ENCODE data around the gene PPFIA3. TPM values are rescaled to one million over a fixed set of nuclear protein-coding genes. Genes with fewer than 3 reads are reported as not detected.

Gene PPFIA3
- total and polyA plus RNA-seq, 4 donors: 1.5 to 4.6 (median 2.4) TPM

DNA sequence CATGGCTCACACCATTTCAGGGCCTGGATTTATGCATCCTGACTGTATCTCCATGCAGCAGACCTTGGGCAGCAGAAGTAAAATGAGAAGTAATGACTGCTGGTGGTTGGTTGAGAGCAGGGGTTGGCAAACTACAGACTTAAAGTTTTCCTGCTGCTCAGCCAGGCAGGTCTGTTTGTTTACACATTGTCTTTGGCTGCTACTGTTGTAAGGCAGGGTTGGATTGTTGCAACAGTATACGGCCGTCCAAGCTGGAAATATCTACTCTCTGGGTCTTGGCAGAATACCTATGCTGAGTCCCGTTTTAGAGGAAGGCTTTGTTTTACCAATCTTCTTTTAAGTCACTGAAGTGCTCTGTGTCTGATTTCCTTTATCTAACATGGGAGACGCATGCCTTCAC, 20.5 kb upstream of the PPFIA3 start (continued):
- TF ChIP-seq, protein P1, sequence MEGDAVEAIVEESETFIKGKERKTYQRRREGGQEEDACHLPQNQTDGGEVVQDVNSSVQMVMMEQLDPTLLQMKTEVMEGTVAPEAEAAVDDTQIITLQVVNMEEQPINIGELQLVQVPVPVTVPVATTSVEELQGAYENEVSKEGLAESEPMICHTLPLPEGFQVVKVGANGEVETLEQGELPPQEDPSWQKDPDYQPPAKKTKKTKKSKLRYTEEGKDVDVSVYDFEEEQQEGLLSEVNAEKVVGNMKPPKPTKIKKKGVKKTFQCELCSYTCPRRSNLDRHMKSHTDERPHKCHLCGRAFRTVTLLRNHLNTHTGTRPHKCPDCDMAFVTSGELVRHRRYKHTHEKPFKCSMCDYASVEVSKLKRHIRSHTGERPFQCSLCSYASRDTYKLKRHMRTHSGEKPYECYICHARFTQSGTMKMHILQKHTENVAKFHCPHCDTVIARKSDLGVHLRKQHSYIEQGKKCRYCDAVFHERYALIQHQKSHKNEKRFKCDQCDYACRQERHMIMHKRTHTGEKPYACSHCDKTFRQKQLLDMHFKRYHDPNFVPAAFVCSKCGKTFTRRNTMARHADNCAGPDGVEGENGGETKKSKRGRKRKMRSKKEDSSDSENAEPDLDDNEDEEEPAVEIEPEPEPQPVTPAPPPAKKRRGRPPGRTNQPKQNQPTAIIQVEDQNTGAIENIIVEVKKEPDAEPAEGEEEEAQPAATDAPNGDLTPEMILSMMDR (IDR thresholded peaks at IDR 0.05; ENCODE audit: low read depth, low read length, missing input control): no peak
- TF ChIP-seq ZBTB33 (IDR thresholded peaks at IDR 0.05) (no peak), FOXA2 (IDR thresholded peaks at IDR 0.05) (peak; percentile 80), HNF4G (IDR thresholded peaks at IDR 0.05) (no peak), FOXA1 (IDR thresholded peaks at IDR 0.05) (peak; percentile 58), SP1 (IDR thresholded peaks at IDR 0.05) (peak; percentile 74), HNF4A (conservative IDR thresholded peaks at IDR 0.05) (peak; percentile 42 to 56)

- 74% methylated on average over 12 of the region's 12 CpGs for WGBS
- Histone ChIP-seq H3K36me3 (ENCODE audit: control insufficient read depth in 4 of 4, insufficient read depth in 3 of 4, low read depth in 1 of 4, low read length in 3 of 4) (peaks cover 17 to 60% (median 38%) of the 10 kb centered on the region in 4 donors), H3K9ac (ENCODE audit: low read depth in 1 of 2, low read length in 2 of 2) (no peak overlapping the region), H3K27me3 (ENCODE audit: control insufficient read depth in 4 of 4, insufficient read depth in 4 of 4, low read length in 3 of 4) (no peaks in the 10 kb centered on the region), H3K9me3 (ENCODE audit: control insufficient read depth in 4 of 4, low read length in 3 of 4) (no peaks in the 10 kb centered on the region), H3K4me3 (ENCODE audit: low read depth in 1 of 3, low read length in 3 of 3) (no peak overlapping the region), H3K4me1 (ENCODE audit: control insufficient read depth in 4 of 4, insufficient read depth in 4 of 4, low read length in 3 of 4) (peaks cover 2 to 25% (median 19%) of the 10 kb centered on the region in 4 donors), H3K27ac (ENCODE audit: low read depth in 1 of 2, low read length in 2 of 2) (no peak overlapping the region)
- no peak for TF ChIP-seq RAD21 (IDR thresholded peaks at IDR 0.05)
- TF ChIP-seq HNF4A (conservative IDR thresholded peaks at IDR 0.05): no peak
- TF ChIP-seq NR2F2 (IDR thresholded peaks at IDR 0.05): no peak
- TF ChIP-seq TAF1 (conservative IDR thresholded peaks at IDR 0.05): no peak
- TF ChIP-seq, protein P2, sequence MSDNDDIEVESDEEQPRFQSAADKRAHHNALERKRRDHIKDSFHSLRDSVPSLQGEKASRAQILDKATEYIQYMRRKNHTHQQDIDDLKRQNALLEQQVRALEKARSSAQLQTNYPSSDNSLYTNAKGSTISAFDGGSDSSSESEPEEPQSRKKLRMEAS (IDR thresholded peaks at IDR 0.05): no peak
- no peak for TF ChIP-seq RXRA (IDR thresholded peaks at IDR 0.05)
- TF ChIP-seq, protein P1 (IDR thresholded peaks at IDR 0.05; ENCODE audit: low read depth, low read length, missing input control): no peak
- no peak for DNase-seq (ENCODE audit: low spot score)
Observed at GRCh38 chr19:49101160-49101559, 18.2 kb upstream of the PPFIA3 start.

DNA sequence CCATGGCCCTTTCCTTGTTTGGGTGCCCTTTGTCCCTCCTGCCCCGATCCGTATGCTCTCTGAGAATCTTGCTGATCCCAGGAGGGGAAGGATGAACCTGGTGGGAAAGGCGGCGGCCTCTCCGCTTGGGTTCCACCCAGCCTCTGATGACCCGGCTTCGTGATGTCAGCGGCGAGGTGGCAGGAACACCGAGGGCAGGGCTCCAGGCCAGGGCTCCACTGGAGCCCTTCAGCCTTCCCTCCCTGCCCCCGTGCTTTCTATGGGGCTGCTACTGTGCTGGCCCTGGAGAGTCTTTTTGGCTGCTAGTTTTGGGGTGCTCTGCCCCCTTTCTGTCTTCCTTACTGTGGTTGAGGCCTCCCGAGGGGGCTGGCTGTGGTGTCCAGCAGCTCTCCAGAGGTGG, 17.0 kb upstream of the PPFIA3 start:
- no peaks in the 10 kb centered on the region for H3K9me3 ChIP-seq (ENCODE audit: control insufficient read depth in 4 of 4, low read length in 3 of 4)
- WGBS: 84% methylated on average over 12 of the region's 12 CpGs
- TF ChIP-seq, protein P2 (IDR thresholded peaks at IDR 0.05): no peak
- TF ChIP-seq SP1 (IDR thresholded peaks at IDR 0.05) (no peak), FOXA2 (IDR thresholded peaks at IDR 0.05) (no peak), NR2F2 (IDR thresholded peaks at IDR 0.05) (no peak), RAD21 (IDR thresholded peaks at IDR 0.05) (no peak), HNF4A (conservative IDR thresholded peaks at IDR 0.05) (no peak), ZBTB33 (IDR thresholded peaks at IDR 0.05) (no peak), GABPA (IDR thresholded peaks at IDR 0.05 in 1 of 2, conservative IDR thresholded peaks at IDR 0.05 in 1 of 2) (no peak), TAF1 (conservative IDR thresholded peaks at IDR 0.05) (no peak), REST (IDR thresholded peaks at IDR 0.05) (no peak), RXRA (IDR thresholded peaks at IDR 0.05) (no peak), YY1 (IDR thresholded peaks at IDR 0.05) (no peak), FOXA1 (IDR thresholded peaks at IDR 0.05) (no peak), JUND (IDR thresholded peaks at IDR 0.05) (no peak)
- TF ChIP-seq, protein P3, sequence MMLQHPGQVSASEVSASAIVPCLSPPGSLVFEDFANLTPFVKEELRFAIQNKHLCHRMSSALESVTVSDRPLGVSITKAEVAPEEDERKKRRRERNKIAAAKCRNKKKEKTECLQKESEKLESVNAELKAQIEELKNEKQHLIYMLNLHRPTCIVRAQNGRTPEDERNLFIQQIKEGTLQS (IDR thresholded peaks at IDR 0.05): no peak

More for the DNA sequence above, 17.0 kb upstream of the PPFIA3 start:
- Histone ChIP-seq H3K4me3 (ENCODE audit: low read depth in 1 of 3, low read length in 3 of 3) (no peak overlapping the region), H3K4me1 (ENCODE audit: control insufficient read depth in 4 of 4, insufficient read depth in 4 of 4, low read length in 3 of 4) (peaks cover 2 to 23% (median 18%) of the 10 kb centered on the region in 4 donors), H3K9ac (ENCODE audit: low read depth in 1 of 2, low read length in 2 of 2) (no peak overlapping the region), H3K27me3 (ENCODE audit: control insufficient read depth in 4 of 4, insufficient read depth in 4 of 4, low read length in 3 of 4) (no peaks in the 10 kb centered on the region), H3K36me3 (ENCODE audit: control insufficient read depth in 4 of 4, insufficient read depth in 3 of 4, low read depth in 1 of 4, low read length in 3 of 4) (peaks cover 17 to 67% (median 38%) of the 10 kb centered on the region in 4 donors), H3K27ac (ENCODE audit: low read depth in 1 of 2, low read length in 2 of 2) (no peak overlapping the region)
- DNase-seq (ENCODE audit: low spot score): no peak

Measured in liver (tissue), 9 donors.